ENCODE data around the gene ZMYM3.

DNA sequence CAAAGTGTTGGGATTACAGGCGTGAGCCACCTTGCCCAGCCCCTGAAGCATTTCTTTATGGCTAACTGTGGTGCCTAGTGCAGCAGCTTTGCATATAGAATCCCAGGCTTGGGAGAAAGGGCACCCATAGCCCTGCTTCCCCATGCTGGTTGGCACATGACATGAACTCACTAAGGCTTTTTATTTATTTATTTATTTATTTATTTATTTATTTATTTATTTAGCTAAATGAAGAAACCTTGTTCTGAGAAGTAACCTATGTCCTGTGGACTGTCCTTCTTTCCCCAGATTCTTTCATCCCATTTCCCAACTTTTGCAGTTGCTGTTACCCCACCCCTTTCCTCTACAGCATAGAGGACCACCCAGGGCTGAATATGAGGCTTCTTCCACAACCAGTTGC, 32.8 kb downstream of the ZMYM3 start:
- TF ChIP-seq, protein P1, sequence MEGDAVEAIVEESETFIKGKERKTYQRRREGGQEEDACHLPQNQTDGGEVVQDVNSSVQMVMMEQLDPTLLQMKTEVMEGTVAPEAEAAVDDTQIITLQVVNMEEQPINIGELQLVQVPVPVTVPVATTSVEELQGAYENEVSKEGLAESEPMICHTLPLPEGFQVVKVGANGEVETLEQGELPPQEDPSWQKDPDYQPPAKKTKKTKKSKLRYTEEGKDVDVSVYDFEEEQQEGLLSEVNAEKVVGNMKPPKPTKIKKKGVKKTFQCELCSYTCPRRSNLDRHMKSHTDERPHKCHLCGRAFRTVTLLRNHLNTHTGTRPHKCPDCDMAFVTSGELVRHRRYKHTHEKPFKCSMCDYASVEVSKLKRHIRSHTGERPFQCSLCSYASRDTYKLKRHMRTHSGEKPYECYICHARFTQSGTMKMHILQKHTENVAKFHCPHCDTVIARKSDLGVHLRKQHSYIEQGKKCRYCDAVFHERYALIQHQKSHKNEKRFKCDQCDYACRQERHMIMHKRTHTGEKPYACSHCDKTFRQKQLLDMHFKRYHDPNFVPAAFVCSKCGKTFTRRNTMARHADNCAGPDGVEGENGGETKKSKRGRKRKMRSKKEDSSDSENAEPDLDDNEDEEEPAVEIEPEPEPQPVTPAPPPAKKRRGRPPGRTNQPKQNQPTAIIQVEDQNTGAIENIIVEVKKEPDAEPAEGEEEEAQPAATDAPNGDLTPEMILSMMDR (IDR thresholded peaks at IDR 0.05 in 8 of 11, conservative IDR thresholded peaks at IDR 0.05 in 3 of 11), result no peak
- no peak for TF ChIP-seq POLR2A (IDR thresholded peaks at IDR 0.05)
